NT2/D1 (cell line): ENCODE results near the gene KIF4A.

ENCODE experiments used
- SUZ12 ChIP-seq: IDR thresholded peaks from 2 replicates; pipeline ENCODE4 v1.6.1; 2011; ENCODE audit not compliant: insufficient read length, insufficient read depth; ENCODE audit errors: extremely low read depth
- YY1 ChIP-seq: IDR thresholded peaks from 2 replicates; pipeline ENCODE4 v1.6.1; 2011; ENCODE audit not compliant: insufficient read length, insufficient read depth
- ZNF274 ChIP-seq: IDR thresholded peaks from 2 replicates; pipeline ENCODE4 v1.6.1; 2011; ENCODE audit warnings: mild to moderate bottlenecking, low read depth, low read length

DNA sequence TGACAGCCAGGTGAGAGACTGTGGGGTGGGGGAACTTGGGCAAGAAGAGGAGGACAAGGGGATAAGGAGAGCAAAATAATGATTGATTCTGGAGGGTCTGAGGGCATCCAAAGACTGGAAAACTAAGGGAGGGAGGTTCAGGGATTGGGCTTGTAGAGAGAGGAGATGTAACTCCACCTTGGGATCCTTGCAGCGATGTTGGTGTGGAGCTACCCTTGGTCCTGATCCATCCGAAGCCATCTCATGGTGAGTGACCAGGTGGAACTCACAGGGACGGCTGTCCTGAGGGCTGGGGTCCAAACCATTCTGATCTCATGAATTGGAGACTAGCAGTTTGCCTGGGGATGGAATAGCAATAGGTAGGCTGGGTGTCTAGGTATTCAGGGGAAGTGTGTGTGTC, 9.3 kb upstream of the KIF4A start:
- TF ChIP-seq YY1 (no peak), SUZ12 (no peak), ZNF274 (no peak)
